NT2/D1 (cell line): Measurements from ENCODE around the gene KIF12.

ENCODE experiments used
- SUZ12 ChIP-seq: IDR thresholded peaks from 2 replicates; pipeline ENCODE4 v1.6.1; 2011; ENCODE audit not compliant: insufficient read length, insufficient read depth; ENCODE audit errors: extremely low read depth
- ZNF274 ChIP-seq: IDR thresholded peaks from 2 replicates; pipeline ENCODE4 v1.6.1; 2011; ENCODE audit warnings: mild to moderate bottlenecking, low read depth, low read length

GRCh38 chr9:114055894-114056293 is 43.2 kb downstream of the KIF12 start:
- no peak for TF ChIP-seq ZNF274
- no peak for TF ChIP-seq SUZ12
